ENCODE results near the gene ZNF410. TPM values are rescaled to one million over a fixed set of nuclear protein-coding genes. Genes with fewer than 3 reads are reported as not detected.

ZNF410 gene
- total and polyA plus RNA-seq, 3 donors from 2014 or later, result 85.3 to 117 (median 92.9) TPM

DNA sequence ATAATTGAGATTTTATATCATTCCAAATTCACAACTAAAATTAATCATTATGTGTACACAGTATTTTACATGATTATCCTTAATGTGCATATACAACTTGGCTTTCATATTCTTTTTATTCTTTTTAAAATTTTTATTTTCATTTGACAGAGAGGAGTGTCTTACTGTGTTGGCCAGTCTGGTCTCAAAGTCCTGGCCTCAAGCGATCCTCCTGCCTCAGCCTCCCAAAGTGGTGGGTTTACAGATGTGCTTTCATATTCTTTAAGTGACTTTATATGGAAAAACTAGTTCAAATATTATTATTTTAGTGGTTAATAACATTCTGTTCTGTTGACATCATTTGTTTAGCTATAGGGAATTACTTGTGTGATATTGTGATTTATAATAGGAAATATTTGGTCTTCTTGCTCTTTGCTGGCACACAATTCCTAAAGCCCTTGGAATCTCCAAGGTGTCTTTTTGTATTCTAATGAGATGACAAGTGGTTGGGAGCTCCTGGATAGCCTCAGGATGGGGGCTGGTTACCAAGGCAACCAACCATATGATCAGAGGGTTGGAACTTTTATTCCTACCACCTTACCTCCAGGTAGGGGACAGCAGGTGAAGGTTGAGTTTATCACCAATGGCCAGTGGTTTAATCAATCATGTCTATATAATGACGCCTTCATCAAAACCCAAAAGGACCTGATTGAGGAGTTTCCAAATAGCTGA, 16.0 kb upstream of the ZNF410 start:
- TF ChIP-seq, protein P1, sequence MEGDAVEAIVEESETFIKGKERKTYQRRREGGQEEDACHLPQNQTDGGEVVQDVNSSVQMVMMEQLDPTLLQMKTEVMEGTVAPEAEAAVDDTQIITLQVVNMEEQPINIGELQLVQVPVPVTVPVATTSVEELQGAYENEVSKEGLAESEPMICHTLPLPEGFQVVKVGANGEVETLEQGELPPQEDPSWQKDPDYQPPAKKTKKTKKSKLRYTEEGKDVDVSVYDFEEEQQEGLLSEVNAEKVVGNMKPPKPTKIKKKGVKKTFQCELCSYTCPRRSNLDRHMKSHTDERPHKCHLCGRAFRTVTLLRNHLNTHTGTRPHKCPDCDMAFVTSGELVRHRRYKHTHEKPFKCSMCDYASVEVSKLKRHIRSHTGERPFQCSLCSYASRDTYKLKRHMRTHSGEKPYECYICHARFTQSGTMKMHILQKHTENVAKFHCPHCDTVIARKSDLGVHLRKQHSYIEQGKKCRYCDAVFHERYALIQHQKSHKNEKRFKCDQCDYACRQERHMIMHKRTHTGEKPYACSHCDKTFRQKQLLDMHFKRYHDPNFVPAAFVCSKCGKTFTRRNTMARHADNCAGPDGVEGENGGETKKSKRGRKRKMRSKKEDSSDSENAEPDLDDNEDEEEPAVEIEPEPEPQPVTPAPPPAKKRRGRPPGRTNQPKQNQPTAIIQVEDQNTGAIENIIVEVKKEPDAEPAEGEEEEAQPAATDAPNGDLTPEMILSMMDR (IDR thresholded peaks at IDR 0.05), result no peak
- TF ChIP-seq POLR2A (IDR thresholded peaks at IDR 0.05), result no peak
- no peaks in the 10 kb centered on the region for H3K27me3 ChIP-seq
- no peak overlapping the region for H3K4me3 ChIP-seq
- no peaks in the 10 kb centered on the region for H3K4me1 ChIP-seq
- 98% methylated on average over 2 of the region's 2 CpGs for WGBS, 2 donors
- no peaks in the 10 kb centered on the region for H3K9me3 ChIP-seq
- intact Hi-C loops (cut with DNase I; ENCODE audit: low total_unique reads), result no loop called here
- H3K36me3 ChIP-seq (ENCODE audit: low read depth, missing control alignments), result no peaks in the 10 kb centered on the region
- no peak for DNase-seq
- H3K27ac ChIP-seq, result no peak overlapping the region

DNA sequence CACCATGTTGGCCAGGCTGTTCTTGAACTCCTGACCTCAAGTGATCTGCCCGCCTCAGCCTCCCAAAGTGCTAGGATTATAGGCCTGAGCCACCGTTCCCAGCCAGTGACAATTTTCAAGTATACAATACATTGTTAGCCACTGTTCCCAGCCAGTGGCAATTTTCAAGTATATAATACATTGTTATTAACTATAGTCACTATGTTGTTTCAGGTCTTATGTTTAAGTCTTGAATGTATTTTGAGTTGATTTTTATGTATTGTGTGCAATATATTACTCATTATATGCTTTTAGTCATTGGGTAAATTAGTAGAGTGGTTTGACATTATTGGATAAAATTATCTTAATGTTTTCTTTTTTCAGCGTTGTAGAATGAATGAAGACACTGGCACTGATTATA, 13.0 kb upstream of the ZNF410 start:
- Histone ChIP-seq H3K27ac (no peak overlapping the region), H3K4me3 (no peak overlapping the region)

DNA sequence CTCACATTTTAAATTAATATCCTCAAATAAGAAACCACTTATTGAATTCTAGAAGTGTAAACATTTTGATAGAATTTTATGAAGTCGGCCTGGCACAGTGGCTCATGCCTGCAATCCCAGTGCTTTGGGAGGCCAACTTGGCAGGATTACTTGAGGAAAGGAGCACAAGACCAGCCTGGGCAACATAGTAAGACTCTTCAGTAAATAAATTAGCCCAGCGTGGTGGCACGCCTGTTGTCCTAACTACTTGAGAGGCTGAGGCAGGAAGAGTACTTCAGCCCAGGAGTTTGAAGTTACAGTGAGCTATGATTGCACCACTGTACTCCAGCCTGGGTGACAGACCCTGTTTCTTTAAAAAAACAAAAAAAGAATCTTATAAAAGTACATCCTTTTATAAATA, 8.9 kb upstream of the ZNF410 start:
- Histone ChIP-seq H3K9me3 (no peaks in the 10 kb centered on the region), H3K4me3 (no peak overlapping the region), H3K27ac (no peak overlapping the region), H3K36me3 (ENCODE audit: low read depth, missing control alignments) (no peaks in the 10 kb centered on the region), H3K4me1 (no peaks in the 10 kb centered on the region), H3K27me3 (no peaks in the 10 kb centered on the region)
- no peak for TF ChIP-seq POLR2A (IDR thresholded peaks at IDR 0.05)
- TF ChIP-seq, protein P1 (IDR thresholded peaks at IDR 0.05), result no peak
- DNase-seq, result no peak
- intact Hi-C loops (cut with DNase I; ENCODE audit: low total_unique reads), result no loop called here
- 92 to 96% methylated on average over 3 of the region's 3 CpGs for WGBS, 2 donors

More for the DNA sequence above, 13.0 kb upstream of the ZNF410 start:
- H3K36me3 ChIP-seq (ENCODE audit: low read depth, missing control alignments), result no peaks in the 10 kb centered on the region
- no peak for TF ChIP-seq POLR2A (IDR thresholded peaks at IDR 0.05)
- TF ChIP-seq, protein P1 (IDR thresholded peaks at IDR 0.05), result no peak
- no peak for DNase-seq
- intact Hi-C loops (cut with DNase I; ENCODE audit: low total_unique reads), result no loop called here
- H3K9me3 ChIP-seq, result no peaks in the 10 kb centered on the region
- no peaks in the 10 kb centered on the region for H3K4me1 ChIP-seq
- H3K27me3 ChIP-seq, result no peaks in the 10 kb centered on the region
- 71 to 73% methylated on average over 3 of the region's 3 CpGs for WGBS, 2 donors

DNA sequence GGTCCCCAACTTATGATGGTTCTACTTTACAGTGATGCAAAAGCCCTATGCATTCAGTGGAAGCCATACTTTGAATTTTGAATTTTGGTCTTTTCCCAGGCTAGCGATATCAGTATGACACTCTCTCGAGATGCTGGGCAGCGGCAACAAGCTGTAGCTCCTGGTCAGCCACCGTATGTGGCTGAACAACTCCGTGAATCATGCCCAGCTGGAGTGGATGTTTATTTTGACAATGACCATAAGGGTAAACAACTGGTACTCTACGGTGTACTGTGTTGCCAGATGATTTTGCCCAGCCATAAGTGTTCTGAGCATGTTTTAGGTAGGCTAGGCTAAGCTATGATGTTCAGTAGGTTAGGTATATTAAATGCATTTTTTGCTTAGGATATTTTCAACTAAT, 8.2 kb upstream of the ZNF410 start:
- no peaks in the 10 kb centered on the region for H3K9me3 ChIP-seq
- no peaks in the 10 kb centered on the region for H3K36me3 ChIP-seq (ENCODE audit: low read depth, missing control alignments)
- no peak overlapping the region for H3K27ac ChIP-seq
- H3K4me1 ChIP-seq, result no peaks in the 10 kb centered on the region
- no peak for DNase-seq
- no peaks in the 10 kb centered on the region for H3K27me3 ChIP-seq
- intact Hi-C loops (cut with DNase I; ENCODE audit: low total_unique reads), result no loop called here
- 77 to 92% methylated on average over 6 of the region's 6 CpGs for WGBS, 2 donors
- no peak overlapping the region for H3K4me3 ChIP-seq
- TF ChIP-seq, protein P1 (IDR thresholded peaks at IDR 0.05), result no peak
- TF ChIP-seq POLR2A (IDR thresholded peaks at IDR 0.05), result no peak

DNA sequence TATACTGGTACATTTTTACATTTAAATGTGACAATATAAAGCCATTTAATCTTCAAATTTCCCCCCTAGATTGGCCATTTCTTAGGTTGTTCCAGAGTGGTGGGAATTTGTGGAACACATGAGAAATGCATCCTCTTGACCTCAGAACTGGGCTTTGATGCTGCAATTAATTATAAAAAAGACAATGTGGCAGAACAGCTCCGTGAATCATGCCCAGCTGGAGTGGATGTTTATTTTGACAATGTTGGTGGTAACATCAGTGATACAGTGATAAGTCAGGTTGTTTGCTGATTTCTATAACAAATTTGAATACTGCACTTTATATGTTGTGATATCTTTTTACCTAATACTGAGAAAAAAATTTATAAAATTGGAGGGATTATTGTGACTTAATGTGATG, 7.6 kb upstream of the ZNF410 start:
- no peak for TF ChIP-seq POLR2A (IDR thresholded peaks at IDR 0.05)
- TF ChIP-seq, protein P1 (IDR thresholded peaks at IDR 0.05), result no peak
- DNase-seq, result no peak
- no peak overlapping the region for H3K27ac ChIP-seq
- no peak overlapping the region for H3K4me3 ChIP-seq
- no peaks in the 10 kb centered on the region for H3K9me3 ChIP-seq
- no peaks in the 10 kb centered on the region for H3K36me3 ChIP-seq (ENCODE audit: low read depth, missing control alignments)
- no peaks in the 10 kb centered on the region for H3K4me1 ChIP-seq
- WGBS, 2 donors, result 71 to 75% methylated on average over 1 of the region's 1 CpG
- intact Hi-C loops (cut with DNase I; ENCODE audit: low total_unique reads), result no loop called here
- H3K27me3 ChIP-seq, result no peaks in the 10 kb centered on the region

Data from testis (tissue), 3 donors.